Transverse colon (tissue), 4 donors: ENCODE results near the gene ZNF689.

Source experiments
- POLR2A ChIP-seq: fragments of 450-650 bp; IDR thresholded peaks from one replicate; pipeline ENCODE4 v1.6.1; 2016; ENCODE audit warnings: antibody characterized with exemption, mild to moderate bottlenecking, moderate library complexity
- POLR2AphosphoS5 ChIP-seq, 3 donors: sonication (generic); formaldehyde crosslinking; IDR thresholded peaks; one replicate each; pipeline ENCODE4 v1.6.1; 2016; ENCODE audit warnings: antibody characterized with exemption in 3 of 3
- TF ChIP-seq, protein P1 (sequence below), 5 experiments: fragments of 200-600 bp in 3 of 5; fragments of 450-650 bp in 2 of 5; sonication (generic) in 3 of 5; IDR thresholded peaks; 1 replicate in 2 of 5; 2 replicates in 3 of 5; pipeline ENCODE4 v1.5.1; 2016 to 2017; ENCODE audit warnings: antibody characterized with exemption in 5 of 5, inconsistent platforms in 3 of 5, mild to moderate bottlenecking in 2 of 5, moderate library complexity in 1 of 5

DNA sequence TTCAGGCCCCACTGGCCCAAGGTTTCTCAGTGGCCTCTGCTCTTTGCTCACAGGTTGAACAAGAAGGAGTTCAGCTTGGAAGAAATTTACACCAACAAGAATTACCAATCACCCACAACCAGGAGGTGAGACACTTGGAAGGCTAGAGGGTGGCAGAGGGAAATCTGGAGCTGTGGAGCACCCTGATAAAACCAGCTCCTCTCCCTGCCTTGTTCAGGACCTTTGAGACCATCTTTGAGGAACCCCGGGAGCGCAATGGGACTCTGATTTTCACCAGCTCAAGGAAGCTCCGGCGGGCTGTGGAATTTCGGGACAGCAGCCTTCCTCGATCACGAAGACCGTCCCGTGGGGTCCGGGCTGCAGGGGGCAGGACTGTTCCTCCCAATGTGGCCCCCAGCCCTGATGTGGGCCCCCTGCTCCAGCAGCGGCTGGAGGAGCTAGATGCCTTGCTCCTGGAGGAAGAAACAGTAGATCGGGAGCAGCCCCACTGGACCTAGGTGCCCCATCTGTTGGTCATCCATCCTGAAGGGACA lies 45.7 kb upstream of the ZNF689 start:
- TF ChIP-seq, protein P1, sequence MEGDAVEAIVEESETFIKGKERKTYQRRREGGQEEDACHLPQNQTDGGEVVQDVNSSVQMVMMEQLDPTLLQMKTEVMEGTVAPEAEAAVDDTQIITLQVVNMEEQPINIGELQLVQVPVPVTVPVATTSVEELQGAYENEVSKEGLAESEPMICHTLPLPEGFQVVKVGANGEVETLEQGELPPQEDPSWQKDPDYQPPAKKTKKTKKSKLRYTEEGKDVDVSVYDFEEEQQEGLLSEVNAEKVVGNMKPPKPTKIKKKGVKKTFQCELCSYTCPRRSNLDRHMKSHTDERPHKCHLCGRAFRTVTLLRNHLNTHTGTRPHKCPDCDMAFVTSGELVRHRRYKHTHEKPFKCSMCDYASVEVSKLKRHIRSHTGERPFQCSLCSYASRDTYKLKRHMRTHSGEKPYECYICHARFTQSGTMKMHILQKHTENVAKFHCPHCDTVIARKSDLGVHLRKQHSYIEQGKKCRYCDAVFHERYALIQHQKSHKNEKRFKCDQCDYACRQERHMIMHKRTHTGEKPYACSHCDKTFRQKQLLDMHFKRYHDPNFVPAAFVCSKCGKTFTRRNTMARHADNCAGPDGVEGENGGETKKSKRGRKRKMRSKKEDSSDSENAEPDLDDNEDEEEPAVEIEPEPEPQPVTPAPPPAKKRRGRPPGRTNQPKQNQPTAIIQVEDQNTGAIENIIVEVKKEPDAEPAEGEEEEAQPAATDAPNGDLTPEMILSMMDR (IDR thresholded peaks at IDR 0.05): no peak
- TF ChIP-seq POLR2A (no peak), POLR2AphosphoS5 (IDR thresholded peaks at IDR 0.05) (no peak)
